Ascending aorta (tissue), 2 donors: Measurements from ENCODE around the gene MYO9B. TPM values are rescaled to one million over a fixed set of nuclear protein-coding genes. Genes with fewer than 3 reads are reported as not detected.
"Not testable (repeated sequence)": the region's sequence is repeated elsewhere in the genome, so short reads cannot be mapped to it uniquely, and the experiment has no call there.

Source experiments
- DNase-seq, 2 donors: peaks; one replicate each; pipeline ENCODE4 v3.0.0-alpha.2; 2019; ENCODE audit warnings: low spot score in 2 of 2
- H3K27ac ChIP-seq, 2 donors: fragments of 200-600 bp; sonication (generic); one replicate each; pipeline ENCODE4 v1.5.1; 2016 to 2017; ENCODE audit warnings: mild to moderate bottlenecking in 1 of 2
- H3K27me3 ChIP-seq: fragments of 200-600 bp; sonication (generic); one replicate; pipeline ENCODE4 v1.5.1; 2017
- H3K36me3 ChIP-seq, 2 donors: fragments of 200-600 bp; sonication (generic); one replicate each; pipeline ENCODE4 v1.5.1; 2016
- H3K4me1 ChIP-seq, 2 donors: fragments of 200-600 bp; sonication (generic); one replicate each; pipeline ENCODE4 v1.5.1; 2016 to 2017; ENCODE audit warnings: mild to moderate bottlenecking in 1 of 2
- H3K4me3 ChIP-seq, 2 donors: fragments of 200-600 bp; sonication (generic); one replicate each; pipeline ENCODE4 v1.5.1; 2016 to 2017; ENCODE audit warnings: mild to moderate bottlenecking in 1 of 2
- H3K9me3 ChIP-seq, 2 donors: fragments of 200-600 bp; sonication (generic); one replicate each; pipeline ENCODE4 v1.5.1; 2016
- CTCF ChIP-seq, 3 experiments: fragments of 200-600 bp in 2 of 3; fragments of 450-650 bp in 1 of 3; sonication (generic) in 2 of 3; IDR thresholded peaks; one replicate each; pipeline ENCODE4 v1.5.1; 2016 to 2019; ENCODE audit warnings: antibody characterized with exemption in 3 of 3, mild to moderate bottlenecking in 1 of 3, moderate library complexity in 1 of 3
- intact Hi-C: fragments of 100-400 bp; cut with DNase I; formaldehyde crosslinking; loops from one replicate; pipeline ENCODE4 v1.15.1; 2023
- total RNA-seq: library from RNA; depleted of rRNA; stranded (reverse); fragments of >200 nt; gene quantifications from one replicate; pipeline ENCODE4 v1.1.0, GENCODE V29; 2016

The MYO9B gene
- total RNA-seq, 1 donor from 2014 or later: 182 TPM

DNA sequence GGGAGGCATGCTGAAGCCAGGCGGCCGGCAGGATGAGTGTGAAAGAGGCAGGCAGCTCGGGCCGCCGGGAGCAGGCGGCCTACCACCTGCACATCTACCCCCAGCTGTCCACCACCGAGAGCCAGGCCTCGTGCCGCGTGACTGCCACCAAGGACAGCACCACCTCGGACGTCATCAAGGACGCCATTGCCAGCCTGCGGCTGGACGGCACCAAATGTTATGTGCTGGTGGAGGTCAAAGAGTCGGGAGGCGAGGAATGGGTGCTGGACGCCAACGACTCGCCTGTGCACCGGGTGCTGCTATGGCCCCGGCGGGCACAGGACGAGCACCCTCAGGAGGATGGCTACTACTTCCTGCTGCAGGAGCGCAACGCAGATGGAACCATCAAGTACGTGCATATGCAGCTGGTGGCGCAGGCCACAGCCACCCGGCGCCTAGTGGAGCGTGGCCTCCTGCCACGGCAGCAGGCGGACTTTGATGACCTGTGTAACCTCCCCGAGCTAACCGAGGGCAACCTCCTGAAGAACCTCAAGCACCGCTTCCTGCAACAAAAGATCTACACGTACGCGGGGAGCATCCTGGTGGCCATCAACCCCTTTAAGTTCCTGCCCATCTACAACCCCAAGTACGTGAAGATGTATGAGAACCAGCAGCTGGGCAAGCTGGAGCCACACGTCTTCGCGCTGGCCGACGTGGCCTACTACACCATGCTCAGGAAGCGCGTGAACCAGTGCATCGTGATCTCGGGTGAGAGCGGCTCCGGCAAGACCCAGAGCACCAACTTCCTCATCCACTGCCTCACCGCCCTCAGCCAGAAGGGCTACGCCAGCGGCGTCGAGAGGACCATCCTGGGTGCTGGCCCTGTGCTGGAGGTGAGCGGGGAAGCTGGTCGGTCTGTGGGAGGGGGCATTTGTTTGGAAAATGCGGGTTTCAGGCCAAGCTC is 26.4 kb downstream of the MYO9B start:
- intact Hi-C loops: no loop called here
- DNase-seq: no peak
- no peak for TF ChIP-seq CTCF (IDR thresholded peaks at IDR 0.05)
- H3K27ac ChIP-seq: no peak overlapping the region
- H3K27me3 ChIP-seq: no peaks in the 10 kb centered on the region
- no peaks in the 10 kb centered on the region for H3K9me3 ChIP-seq
- peaks cover 0 to 13% of the 10 kb centered on the region in 2 donors for H3K4me1 ChIP-seq
- no peak overlapping the region for H3K4me3 ChIP-seq
- peaks cover 21 to 35% of the 10 kb centered on the region in 2 donors for H3K36me3 ChIP-seq

DNA sequence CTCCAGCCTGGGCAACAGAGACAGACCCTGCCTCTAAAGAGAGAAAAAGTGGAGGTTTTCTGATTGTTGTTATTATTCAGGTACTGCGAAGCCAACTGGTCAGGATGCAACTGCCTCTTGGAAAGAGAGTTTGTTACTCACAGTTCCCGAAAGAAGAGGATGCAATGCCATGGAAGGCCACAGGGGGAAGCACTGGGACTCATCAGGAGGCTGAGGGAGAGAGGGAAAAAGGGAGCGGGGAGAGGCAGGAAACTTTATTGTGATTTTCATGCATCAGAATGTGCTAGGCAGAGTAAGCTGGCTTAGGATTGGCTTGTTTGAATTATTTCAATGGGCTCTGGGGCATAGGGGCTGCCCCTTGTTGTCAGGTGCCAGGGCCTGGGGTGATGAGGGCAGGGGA is 27.6 kb downstream of the MYO9B start:
- no peak for DNase-seq
- peak; percentile 35 to 48 (median 41) for TF ChIP-seq CTCF (IDR thresholded peaks at IDR 0.05)
- Histone ChIP-seq H3K36me3 (peaks cover 21 to 35% of the 10 kb centered on the region in 2 donors), H3K4me3 (no peak overlapping the region), H3K27ac (peak overlapping the region; percentile 11 to 45), H3K9me3 (no peaks in the 10 kb centered on the region), H3K27me3 (no peaks in the 10 kb centered on the region), H3K4me1 (peaks cover 6 to 10% of the 10 kb centered on the region in 2 donors)
- intact Hi-C loops: no loop called here

DNA sequence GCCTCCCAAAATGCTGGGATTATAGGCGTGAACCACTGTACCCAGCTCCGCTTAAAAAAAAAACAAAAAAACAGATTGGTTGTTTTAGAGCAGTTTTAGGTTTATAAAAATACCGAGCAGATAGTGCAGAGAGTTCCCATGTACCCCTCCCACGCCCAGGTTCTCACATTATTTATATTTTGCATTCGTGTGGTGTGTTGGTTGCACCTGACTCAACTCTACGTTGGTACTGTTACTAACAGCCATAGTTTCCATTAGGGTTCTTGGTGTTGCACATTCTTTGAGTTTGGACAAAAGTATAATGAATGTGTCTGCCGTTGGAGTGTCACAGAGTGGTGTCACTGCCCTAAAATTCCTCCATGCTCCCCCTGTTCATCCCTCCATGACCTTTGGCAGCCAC is 29.1 kb downstream of the MYO9B start:
- Histone ChIP-seq H3K4me3 (no peak overlapping the region), H3K27ac (peak overlapping the region; percentile 10 to 42), H3K27me3 (no peaks in the 10 kb centered on the region), H3K36me3 (peaks cover 26 to 35% of the 10 kb centered on the region in 2 donors), H3K9me3 (no peaks in the 10 kb centered on the region), H3K4me1 (peaks cover 13 to 22% of the 10 kb centered on the region in 2 donors)
- intact Hi-C loops: no loop called here
- no peak for TF ChIP-seq CTCF (IDR thresholded peaks at IDR 0.05)
- DNase-seq: no peak

GRCh38 chr19:17105556-17105955 is 30.0 kb downstream of the MYO9B start:
- Histone ChIP-seq H3K36me3 (peaks cover 27 to 43% of the 10 kb centered on the region in 2 donors), H3K4me3 (no peak overlapping the region), H3K4me1 (peaks cover 13 to 22% of the 10 kb centered on the region in 2 donors), H3K9me3 (no peaks in the 10 kb centered on the region), H3K27me3 (no peaks in the 10 kb centered on the region), H3K27ac (peak overlapping the region; percentile 4 to 94)
- no peak for DNase-seq
- intact Hi-C loops: no loop called here
- TF ChIP-seq CTCF (IDR thresholded peaks at IDR 0.05): no peak

DNA sequence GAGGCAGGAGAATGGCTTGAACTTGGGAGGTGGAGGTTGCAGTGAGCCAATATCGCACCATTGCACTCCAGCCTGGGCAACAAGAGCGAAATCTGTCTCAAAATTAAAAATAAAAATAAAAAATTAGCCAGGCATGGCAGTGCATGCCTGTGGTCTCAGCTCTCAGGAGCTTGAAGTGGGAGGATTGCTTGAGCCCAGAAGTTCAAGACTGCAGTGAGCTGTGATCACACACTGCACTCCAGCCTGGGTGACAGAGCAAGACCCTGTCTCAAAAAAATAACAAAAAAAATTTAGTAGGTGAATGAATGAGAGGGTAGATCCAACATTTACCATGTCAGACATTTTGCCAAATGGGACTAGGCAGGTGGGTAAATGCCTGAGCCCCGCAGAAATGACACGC is 31.4 kb downstream of the MYO9B start:
- DNase-seq, intact Hi-C loops, H3K4me3 ChIP-seq, H3K27me3 ChIP-seq, H3K9me3 ChIP-seq: not testable (repeated sequence)
- Histone ChIP-seq H3K4me1 (peaks cover 13 to 22% of the 10 kb centered on the region in 2 donors), H3K36me3 (peaks cover 28 to 33% of the 10 kb centered on the region in 2 donors), H3K27ac (peak overlapping the region; percentile 91 to 94)
